Measurements from ENCODE around the gene TOP1. TPM values are rescaled to one million over a fixed set of nuclear protein-coding genes. Genes with fewer than 3 reads are reported as not detected.

TOP1 gene
- total and polyA plus RNA-seq, 4 donors, result 39.7 to 62.7 (median 51.7) TPM

DNA sequence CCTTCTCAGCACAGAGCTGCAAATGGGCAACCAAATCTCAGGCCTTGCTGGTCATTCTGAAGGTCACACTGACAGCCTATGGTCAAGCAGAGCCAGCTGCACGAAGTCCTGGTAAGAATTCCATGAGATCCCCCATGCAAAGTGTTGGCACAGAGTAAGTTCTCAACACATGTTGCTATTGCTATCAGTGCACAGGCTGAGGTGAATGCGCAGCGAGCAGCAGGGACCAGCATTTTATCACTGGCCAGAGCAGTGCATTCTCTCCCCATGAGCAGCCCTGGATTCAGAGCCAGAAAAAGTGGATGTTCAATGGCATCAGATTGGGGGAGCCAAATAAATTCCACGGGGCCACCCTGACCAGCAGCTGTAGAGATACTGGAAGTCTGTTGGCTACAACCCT, 44.1 kb upstream of the TOP1 start:
- WGBS, 2 donors, result 92 to 97% methylated on average over 4 of the region's 4 CpGs
- ATAC-seq (ENCODE audit: insufficient read depth, low FRiP score), result no peak
- TF ChIP-seq, protein P1, sequence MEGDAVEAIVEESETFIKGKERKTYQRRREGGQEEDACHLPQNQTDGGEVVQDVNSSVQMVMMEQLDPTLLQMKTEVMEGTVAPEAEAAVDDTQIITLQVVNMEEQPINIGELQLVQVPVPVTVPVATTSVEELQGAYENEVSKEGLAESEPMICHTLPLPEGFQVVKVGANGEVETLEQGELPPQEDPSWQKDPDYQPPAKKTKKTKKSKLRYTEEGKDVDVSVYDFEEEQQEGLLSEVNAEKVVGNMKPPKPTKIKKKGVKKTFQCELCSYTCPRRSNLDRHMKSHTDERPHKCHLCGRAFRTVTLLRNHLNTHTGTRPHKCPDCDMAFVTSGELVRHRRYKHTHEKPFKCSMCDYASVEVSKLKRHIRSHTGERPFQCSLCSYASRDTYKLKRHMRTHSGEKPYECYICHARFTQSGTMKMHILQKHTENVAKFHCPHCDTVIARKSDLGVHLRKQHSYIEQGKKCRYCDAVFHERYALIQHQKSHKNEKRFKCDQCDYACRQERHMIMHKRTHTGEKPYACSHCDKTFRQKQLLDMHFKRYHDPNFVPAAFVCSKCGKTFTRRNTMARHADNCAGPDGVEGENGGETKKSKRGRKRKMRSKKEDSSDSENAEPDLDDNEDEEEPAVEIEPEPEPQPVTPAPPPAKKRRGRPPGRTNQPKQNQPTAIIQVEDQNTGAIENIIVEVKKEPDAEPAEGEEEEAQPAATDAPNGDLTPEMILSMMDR (IDR thresholded peaks at IDR 0.05; ENCODE audit: control extremely low read depth, extremely low read depth), result no peak

GRCh38 chr20:40986774-40987173, 41.8 kb upstream of the TOP1 start:
- TF ChIP-seq, protein P1 (IDR thresholded peaks at IDR 0.05; ENCODE audit: control extremely low read depth, extremely low read depth), result no peak
- H3K4me1 ChIP-seq (ENCODE audit: control insufficient read depth in 5 of 5, insufficient read depth in 5 of 5, low read length in 5 of 5), result peaks cover 0 to 9% (median 0%) of the 10 kb centered on the region in 5 donors
- H3K9me3 ChIP-seq (ENCODE audit: control insufficient read depth in 4 of 4, insufficient read depth in 3 of 4, low read length in 3 of 4), result peaks cover 0 to 4% (median 0%) of the 10 kb centered on the region in 4 donors
- DNase-seq (no peak), ATAC-seq (ENCODE audit: insufficient read depth, low FRiP score) (no peak)
- no peak overlapping the region for H3K27ac ChIP-seq (ENCODE audit: low read depth in 1 of 2, low read length in 1 of 2)
- no peak overlapping the region for H3K4me3 ChIP-seq
- no peak overlapping the region for H3K9ac ChIP-seq (ENCODE audit: insufficient read depth in 1 of 2, low read length in 2 of 2)
- H3K36me3 ChIP-seq (ENCODE audit: control insufficient read depth in 4 of 4, insufficient read depth in 4 of 4, low read length in 4 of 4), result no peaks in the 10 kb centered on the region
- no peaks in the 10 kb centered on the region for H3K27me3 ChIP-seq (ENCODE audit: control insufficient read depth in 3 of 3, insufficient read depth in 3 of 3, low read length in 2 of 3)
- WGBS, 2 donors, result 67 to 82% methylated on average over 2 of the region's 2 CpGs

More for the DNA sequence above, 44.1 kb upstream of the TOP1 start:
- DNase-seq, result no peak
- no peaks in the 10 kb centered on the region for H3K27me3 ChIP-seq (ENCODE audit: control insufficient read depth in 3 of 3, insufficient read depth in 3 of 3, low read length in 2 of 3)
- H3K9me3 ChIP-seq (ENCODE audit: control insufficient read depth in 4 of 4, insufficient read depth in 3 of 4, low read length in 3 of 4), result peaks cover 0 to 4% (median 0%) of the 10 kb centered on the region in 4 donors
- H3K9ac ChIP-seq (ENCODE audit: insufficient read depth in 1 of 2, low read length in 2 of 2), result no peak overlapping the region
- H3K27ac ChIP-seq (ENCODE audit: low read depth in 1 of 2, low read length in 1 of 2), result no peak overlapping the region
- H3K4me1 ChIP-seq (ENCODE audit: control insufficient read depth in 5 of 5, insufficient read depth in 5 of 5, low read length in 5 of 5), result no peaks in the 10 kb centered on the region
- no peaks in the 10 kb centered on the region for H3K36me3 ChIP-seq (ENCODE audit: control insufficient read depth in 4 of 4, insufficient read depth in 4 of 4, low read length in 4 of 4)
- no peak overlapping the region for H3K4me3 ChIP-seq

- Histone ChIP-seq H3K9me3 (ENCODE audit: control insufficient read depth in 4 of 4, insufficient read depth in 3 of 4, low read length in 3 of 4) (no peaks in the 10 kb centered on the region), H3K4me1 (ENCODE audit: control insufficient read depth in 5 of 5, insufficient read depth in 5 of 5, low read length in 5 of 5) (peaks cover 0 to 11% (median 0%) of the 10 kb centered on the region in 5 donors), H3K27me3 (ENCODE audit: control insufficient read depth in 3 of 3, insufficient read depth in 3 of 3, low read length in 2 of 3) (no peaks in the 10 kb centered on the region), H3K4me3 (no peak overlapping the region), H3K27ac (ENCODE audit: low read depth in 1 of 2, low read length in 1 of 2) (peak overlapping the region in 1 of 2 donors; percentile 57), H3K9ac (ENCODE audit: insufficient read depth in 1 of 2, low read length in 2 of 2) (no peak overlapping the region), H3K36me3 (ENCODE audit: control insufficient read depth in 4 of 4, insufficient read depth in 4 of 4, low read length in 4 of 4) (no peaks in the 10 kb centered on the region)
- WGBS, 2 donors, result 27 to 29% methylated on average over 10 of the region's 10 CpGs
- TF ChIP-seq, protein P1 (IDR thresholded peaks at IDR 0.05; ENCODE audit: control extremely low read depth, extremely low read depth), result peak; percentile 82
- peak; percentile 84 to 90 (median 89) for DNase-seq
- ATAC-seq (ENCODE audit: insufficient read depth, low FRiP score), result peak; percentile 89
These were observed 38.0 kb upstream of the TOP1 start for GRCh38 chr20:40990542-40991120.

Data from lung (tissue), 12 donors.